Upper lobe of left lung (tissue), 6 donors: ENCODE data around the gene SAE1. TPM values are rescaled to one million over a fixed set of nuclear protein-coding genes. Genes with fewer than 3 reads are reported as not detected.

ENCODE experiments used
- ATAC-seq, 2 donors: fragments of 200-7000 bp; cut with Tn5 transposase; one replicate each; pipeline ENCODE4 v1.9.1; 2022; ENCODE audit warnings: mild to moderate bottlenecking in 2 of 2, moderate library complexity in 2 of 2; ENCODE audit not compliant: low FRiP score in 2 of 2
- DNase-seq, 2 donors: peaks; one replicate each; pipeline ENCODE4 v3.0.0-alpha.2; 2019 to 2020
- H3K27ac ChIP-seq, 4 donors: fragments of 200-600 bp; sonication (generic); one replicate each; pipeline ENCODE4 v1.5.1; 2016 to 2019
- H3K27me3 ChIP-seq, 4 donors: fragments of 200-600 bp; sonication (generic); one replicate each; pipeline ENCODE4 v1.5.1; 2017 to 2019
- H3K36me3 ChIP-seq, 4 donors: fragments of 200-600 bp; sonication (generic); one replicate each; pipeline ENCODE4 v1.5.1; 2016 to 2019
- H3K4me1 ChIP-seq, 4 donors: fragments of 200-600 bp; sonication (generic); one replicate each; pipeline ENCODE4 v1.5.1; 2018 to 2019
- H3K4me3 ChIP-seq, 4 donors: fragments of 200-600 bp; sonication (generic); one replicate each; pipeline ENCODE4 v1.5.1; 2017 to 2019; ENCODE audit warnings: mild to moderate bottlenecking in 2 of 4, moderate library complexity in 1 of 4
- H3K9me3 ChIP-seq, 4 donors: fragments of 200-600 bp; sonication (generic); one replicate each; pipeline ENCODE4 v1.5.1; 2018 to 2019
- EP300 ChIP-seq, 4 donors: sonication (generic); formaldehyde crosslinking; IDR thresholded peaks; one replicate each; pipeline ENCODE4 v1.5.1; 2017; ENCODE audit warnings: antibody characterized with exemption in 4 of 4, control low read depth in 2 of 4
- POLR2A ChIP-seq, 4 donors: fragments of 450-650 bp; IDR thresholded peaks; one replicate each; pipeline ENCODE4 v1.5.1; 2016 to 2017; ENCODE audit warnings: antibody characterized with exemption in 4 of 4, mild to moderate bottlenecking in 2 of 4
- POLR2AphosphoS5 ChIP-seq, 2 donors: sonication (generic); formaldehyde crosslinking; IDR thresholded peaks; one replicate each; pipeline ENCODE4 v1.5.1; 2017; ENCODE audit warnings: antibody characterized with exemption in 2 of 2
- WGBS, 2 donors: methylation state at CpG; one replicate each; pipeline ENCODE4 v1.1.5; 2017 to 2018; 5-methylcytosine and 5-hydroxymethylcytosine counted together
- total RNA-seq, 6 donors: library from RNA; depleted of rRNA in 4 of 6; stranded (reverse); fragments of >200 nt in 4 of 6; gene quantifications; one replicate each; pipeline versions ENCODE4 v1.1.0 to v1.2.1, GENCODE V29; 2016 to 2021
- TF ChIP-seq, protein P1 (sequence below), 6 experiments: fragments of 450-650 bp in 4 of 6; fragments of 200-600 bp in 2 of 6; sonication (generic) in 2 of 6; IDR thresholded peaks; one replicate each; pipeline ENCODE4 v1.5.1; 2016 to 2019; ENCODE audit warnings: antibody characterized with exemption in 6 of 6
- donor health status: DM: no; HTN: no; CAD: no; lungs with moderate emphysema.
- donor health status: DM: no; HTN: yes; CAD: no; lungs with severe emphysema.

The SAE1 gene
- total RNA-seq, 6 donors from 2014 or later = 31.1 to 61.2 (median 55.3) TPM

DNA sequence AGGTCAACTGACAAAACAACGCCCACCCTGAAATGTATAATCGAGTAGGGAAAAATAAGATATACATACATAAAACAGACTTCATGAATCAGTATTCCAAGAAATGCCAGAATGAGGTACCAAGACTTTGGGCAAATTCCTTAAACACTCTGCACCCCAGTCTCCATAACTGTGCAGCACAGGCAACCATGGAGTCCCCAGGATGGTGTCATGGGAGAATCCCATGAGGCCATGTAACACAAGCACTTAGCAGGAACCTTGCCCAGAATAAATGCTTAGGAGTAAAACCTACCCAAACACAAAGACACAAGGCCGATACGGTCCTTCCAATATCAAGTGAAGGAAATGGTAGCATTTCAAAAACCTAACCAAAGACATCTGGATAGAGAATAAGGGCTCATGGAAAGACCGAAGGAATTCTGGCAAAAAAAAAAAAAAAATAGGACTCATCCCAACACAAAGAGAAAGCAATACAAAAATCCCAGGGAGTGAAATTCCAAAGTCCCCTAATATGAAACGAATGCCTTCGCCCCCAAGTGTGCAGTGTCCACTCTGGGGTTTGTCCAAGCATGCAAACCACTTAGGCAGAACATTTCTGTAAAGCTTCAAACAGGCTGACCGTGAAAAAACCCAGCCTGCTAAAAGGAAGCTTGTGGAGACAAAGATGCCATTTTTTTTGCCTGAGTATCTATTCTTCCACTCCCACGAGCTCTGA, 28.1 kb upstream of the SAE1 start:
- Histone ChIP-seq H3K36me3 (no peaks in the 10 kb centered on the region), H3K27me3 (no peaks in the 10 kb centered on the region), H3K9me3 (no peaks in the 10 kb centered on the region), H3K4me1 (peaks cover 23 to 36% (median 31%) of the 10 kb centered on the region in 4 donors), H3K27ac (no peak overlapping the region), H3K4me3 (no peak overlapping the region)
- TF ChIP-seq POLR2A (IDR thresholded peaks at IDR 0.05) = no peak
- TF ChIP-seq EP300 (IDR thresholded peaks at IDR 0.05) = no peak
- TF ChIP-seq, protein P1, sequence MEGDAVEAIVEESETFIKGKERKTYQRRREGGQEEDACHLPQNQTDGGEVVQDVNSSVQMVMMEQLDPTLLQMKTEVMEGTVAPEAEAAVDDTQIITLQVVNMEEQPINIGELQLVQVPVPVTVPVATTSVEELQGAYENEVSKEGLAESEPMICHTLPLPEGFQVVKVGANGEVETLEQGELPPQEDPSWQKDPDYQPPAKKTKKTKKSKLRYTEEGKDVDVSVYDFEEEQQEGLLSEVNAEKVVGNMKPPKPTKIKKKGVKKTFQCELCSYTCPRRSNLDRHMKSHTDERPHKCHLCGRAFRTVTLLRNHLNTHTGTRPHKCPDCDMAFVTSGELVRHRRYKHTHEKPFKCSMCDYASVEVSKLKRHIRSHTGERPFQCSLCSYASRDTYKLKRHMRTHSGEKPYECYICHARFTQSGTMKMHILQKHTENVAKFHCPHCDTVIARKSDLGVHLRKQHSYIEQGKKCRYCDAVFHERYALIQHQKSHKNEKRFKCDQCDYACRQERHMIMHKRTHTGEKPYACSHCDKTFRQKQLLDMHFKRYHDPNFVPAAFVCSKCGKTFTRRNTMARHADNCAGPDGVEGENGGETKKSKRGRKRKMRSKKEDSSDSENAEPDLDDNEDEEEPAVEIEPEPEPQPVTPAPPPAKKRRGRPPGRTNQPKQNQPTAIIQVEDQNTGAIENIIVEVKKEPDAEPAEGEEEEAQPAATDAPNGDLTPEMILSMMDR (IDR thresholded peaks at IDR 0.05) = no peak
- no peak for TF ChIP-seq POLR2AphosphoS5 (IDR thresholded peaks at IDR 0.05)
- 79 to 88% methylated on average over 9 of the region's 9 CpGs for WGBS, 2 donors
- no peak for DNase-seq
- no peak for ATAC-seq

DNA sequence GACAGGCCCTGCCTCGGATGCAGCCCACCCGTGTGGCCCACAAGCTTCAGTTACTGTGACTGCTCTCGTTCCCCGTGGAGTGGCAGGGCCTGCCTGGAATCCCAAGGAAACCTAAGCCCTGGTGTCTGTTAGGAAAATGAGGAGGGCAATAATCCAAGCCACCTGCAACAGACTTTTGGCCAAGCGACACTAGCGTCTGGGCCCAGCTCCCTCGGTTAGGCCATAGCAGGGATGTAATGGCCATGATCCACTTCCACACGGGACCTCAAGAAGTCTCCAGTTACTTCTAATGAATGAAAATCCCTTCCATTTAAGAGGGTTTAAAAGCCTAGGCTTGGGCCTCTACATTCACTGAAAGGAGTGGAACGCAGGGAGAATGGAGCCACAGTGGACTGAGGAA, 26.0 kb upstream of the SAE1 start:
- no peaks in the 10 kb centered on the region for H3K36me3 ChIP-seq
- ATAC-seq = no peak
- TF ChIP-seq POLR2AphosphoS5 (IDR thresholded peaks at IDR 0.05) (no peak), EP300 (IDR thresholded peaks at IDR 0.05) (no peak), POLR2A (IDR thresholded peaks at IDR 0.05) (no peak)
- TF ChIP-seq, protein P1 (IDR thresholded peaks at IDR 0.05) = no peak
- 91 to 99% methylated on average over 5 to 9 of the region's 9 CpGs for WGBS, 2 donors
- H3K9me3 ChIP-seq = no peaks in the 10 kb centered on the region
- H3K27me3 ChIP-seq = no peaks in the 10 kb centered on the region
- no peak overlapping the region for H3K4me3 ChIP-seq
- H3K4me1 ChIP-seq = peaks cover 31 to 37% (median 35%) of the 10 kb centered on the region in 4 donors
- no peak for DNase-seq
- H3K27ac ChIP-seq = no peak overlapping the region

DNA sequence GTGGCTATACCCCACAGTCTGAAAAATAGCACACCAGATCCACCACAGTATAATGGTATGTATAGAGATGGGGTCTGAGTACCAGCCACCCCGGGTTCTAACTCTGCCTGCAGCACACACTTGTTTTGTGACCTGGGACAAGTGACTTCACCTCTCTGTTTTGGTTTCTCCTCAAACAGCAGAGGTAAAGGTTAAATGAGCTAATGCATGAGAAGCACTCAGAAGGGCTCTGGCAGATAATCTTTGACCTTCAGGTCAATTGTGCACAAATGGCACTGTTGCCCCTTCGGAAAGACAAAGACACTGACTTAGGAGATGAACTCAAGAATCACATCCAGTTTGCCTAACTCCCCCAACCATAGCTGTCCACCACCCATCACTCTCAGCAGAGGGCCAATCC, 24.8 kb upstream of the SAE1 start:
- no peaks in the 10 kb centered on the region for H3K27me3 ChIP-seq
- ATAC-seq = no peak
- no peak for DNase-seq
- TF ChIP-seq EP300 (IDR thresholded peaks at IDR 0.05) = no peak
- TF ChIP-seq, protein P1 (IDR thresholded peaks at IDR 0.05) = no peak
- no peak for TF ChIP-seq POLR2AphosphoS5 (IDR thresholded peaks at IDR 0.05)
- no peak for TF ChIP-seq POLR2A (IDR thresholded peaks at IDR 0.05)
- no peak overlapping the region for H3K4me3 ChIP-seq
- H3K9me3 ChIP-seq = no peaks in the 10 kb centered on the region
- 50 to 81% methylated on average over 2 of the region's 2 CpGs for WGBS, 2 donors
- H3K4me1 ChIP-seq = peaks cover 31 to 45% (median 40%) of the 10 kb centered on the region in 4 donors
- H3K27ac ChIP-seq = peak overlapping the region in 3 of 4 donors; percentile 64 to 100 (median 99)
- no peaks in the 10 kb centered on the region for H3K36me3 ChIP-seq

DNA sequence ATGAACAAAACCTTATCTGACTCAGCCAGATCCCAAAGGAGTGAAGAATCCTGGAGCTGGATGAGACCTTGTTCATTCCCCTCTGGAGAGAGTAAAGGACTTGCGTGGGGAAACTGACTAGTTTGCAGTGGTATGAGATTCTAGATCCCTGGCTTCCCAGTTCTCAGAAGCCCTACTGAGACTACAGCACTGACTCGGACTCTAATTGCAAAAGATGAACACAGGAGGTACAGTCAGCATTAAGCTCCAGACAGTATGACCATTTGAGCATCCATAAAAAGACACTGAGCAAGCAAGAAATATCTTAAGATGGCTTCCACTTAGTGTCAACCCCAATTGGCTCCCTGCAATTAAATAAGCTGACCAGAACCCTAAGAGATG, 23.8 kb upstream of the SAE1 start:
- no peak for TF ChIP-seq EP300 (IDR thresholded peaks at IDR 0.05)
- no peak for TF ChIP-seq POLR2A (IDR thresholded peaks at IDR 0.05)
- 81 to 83% methylated on average over 2 of the region's 2 CpGs for WGBS, 2 donors
- peak in 1 of 2 donors; percentile 25 for ATAC-seq

DNA sequence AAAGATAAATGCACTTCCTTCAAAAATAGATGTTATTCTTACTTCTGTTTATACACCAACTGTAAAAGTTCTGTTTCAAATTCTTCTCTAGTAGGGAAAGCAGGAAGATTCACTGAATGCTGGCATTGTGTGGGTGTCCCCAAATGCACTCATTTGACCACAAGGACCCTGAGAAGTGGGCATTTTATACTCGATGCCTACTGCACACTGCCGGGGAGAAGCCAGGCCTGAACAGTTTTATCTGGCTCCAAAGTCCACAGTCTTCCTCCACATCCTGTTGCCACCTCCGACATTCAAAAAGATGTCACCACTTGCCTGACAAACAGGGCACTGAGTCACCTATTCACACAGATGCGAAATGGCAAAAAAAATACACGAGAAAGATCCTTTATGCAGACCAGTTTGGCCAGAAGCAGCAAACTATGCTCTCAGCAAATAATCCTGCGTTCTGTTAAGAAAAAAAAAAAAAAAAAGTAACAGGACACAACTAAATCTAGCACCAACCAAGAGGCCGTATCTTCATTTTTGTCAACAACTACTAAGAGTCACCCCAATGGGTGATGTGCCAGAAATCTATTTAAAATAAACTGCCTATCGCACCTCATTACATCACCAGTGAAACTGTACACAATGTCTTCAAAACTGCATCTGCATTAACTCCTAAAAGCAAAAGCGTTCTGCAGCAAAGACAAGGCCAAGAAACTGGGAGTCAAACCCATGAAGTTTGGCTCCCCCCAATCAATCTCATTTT, 23.3 kb upstream of the SAE1 start:
- ATAC-seq (no peak), DNase-seq (no peak)
- TF ChIP-seq POLR2AphosphoS5 (IDR thresholded peaks at IDR 0.05) (no peak), EP300 (IDR thresholded peaks at IDR 0.05) (no peak), POLR2A (IDR thresholded peaks at IDR 0.05) (no peak)
- TF ChIP-seq, protein P1 (IDR thresholded peaks at IDR 0.05) = no peak
- WGBS, 2 donors = 25 to 28% methylated on average over 9 of the region's 9 CpGs
- Histone ChIP-seq H3K4me3 (no peak overlapping the region), H3K27ac (peak overlapping the region; percentile 60 to 100 (median 82)), H3K36me3 (no peaks in the 10 kb centered on the region), H3K4me1 (peaks cover 31 to 45% (median 40%) of the 10 kb centered on the region in 4 donors), H3K27me3 (no peaks in the 10 kb centered on the region), H3K9me3 (no peaks in the 10 kb centered on the region)

More for the DNA sequence above, 23.8 kb upstream of the SAE1 start:
- H3K9me3 ChIP-seq = no peaks in the 10 kb centered on the region
- peak overlapping the region; percentile 60 to 100 (median 82) for H3K27ac ChIP-seq
- H3K4me3 ChIP-seq = no peak overlapping the region
- peaks cover 31 to 45% (median 40%) of the 10 kb centered on the region in 4 donors for H3K4me1 ChIP-seq
- no peak for DNase-seq
- H3K27me3 ChIP-seq = no peaks in the 10 kb centered on the region
- H3K36me3 ChIP-seq = no peaks in the 10 kb centered on the region
